ENCODE data around the gene RSPH10B.
"Not testable (repeated sequence)": the region's sequence is repeated elsewhere in the genome, so short reads cannot be mapped to it uniquely, and the experiment has no call there.

DNA sequence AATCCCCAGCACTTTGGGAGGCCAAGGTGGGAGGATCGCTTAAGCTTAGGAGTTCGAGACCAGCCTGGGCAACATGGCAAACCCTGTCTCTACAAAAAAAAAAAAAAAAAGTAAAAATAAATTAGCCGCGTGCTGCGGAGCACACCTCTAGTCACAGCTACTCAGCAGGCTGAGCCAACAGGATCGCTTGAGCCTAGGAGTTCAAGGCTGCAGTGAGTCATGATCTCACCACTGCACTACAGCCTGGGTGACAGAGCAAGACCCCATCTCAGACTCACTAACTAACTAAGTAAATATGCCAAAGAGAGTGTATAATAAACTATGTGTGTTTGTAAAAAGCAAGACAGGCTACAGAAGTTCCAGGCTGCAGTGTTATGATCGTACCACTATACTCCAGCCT, 6.7 kb downstream of the RSPH10B start:
- not testable (repeated sequence) for TF ChIP-seq EP300 (IDR thresholded peaks at IDR 0.05; ENCODE audit: borderline replicate concordance in 1 of 2, control insufficient read depth in 1 of 2, low read depth in 2 of 2, low read length in 2 of 2); CEBPB (IDR thresholded peaks at IDR 0.05; ENCODE audit: borderline replicate concordance in 1 of 2, low read depth in 2 of 2, low read length in 2 of 2); POLR2A (IDR thresholded peaks at IDR 0.05; ENCODE audit: low read depth, low read length); TAF1 (IDR thresholded peaks at IDR 0.05; ENCODE audit: borderline replicate concordance, low read depth, low read length); HCFC1 (IDR thresholded peaks at IDR 0.05; ENCODE audit: low read length); SUZ12 (IDR thresholded peaks at IDR 0.05; ENCODE audit: unreplicated experiment)
- TF ChIP-seq, protein P1, sequence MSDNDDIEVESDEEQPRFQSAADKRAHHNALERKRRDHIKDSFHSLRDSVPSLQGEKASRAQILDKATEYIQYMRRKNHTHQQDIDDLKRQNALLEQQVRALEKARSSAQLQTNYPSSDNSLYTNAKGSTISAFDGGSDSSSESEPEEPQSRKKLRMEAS (IDR thresholded peaks at IDR 0.05; ENCODE audit: low read depth, low read length) = not testable (repeated sequence)
- TF ChIP-seq, protein P2, sequence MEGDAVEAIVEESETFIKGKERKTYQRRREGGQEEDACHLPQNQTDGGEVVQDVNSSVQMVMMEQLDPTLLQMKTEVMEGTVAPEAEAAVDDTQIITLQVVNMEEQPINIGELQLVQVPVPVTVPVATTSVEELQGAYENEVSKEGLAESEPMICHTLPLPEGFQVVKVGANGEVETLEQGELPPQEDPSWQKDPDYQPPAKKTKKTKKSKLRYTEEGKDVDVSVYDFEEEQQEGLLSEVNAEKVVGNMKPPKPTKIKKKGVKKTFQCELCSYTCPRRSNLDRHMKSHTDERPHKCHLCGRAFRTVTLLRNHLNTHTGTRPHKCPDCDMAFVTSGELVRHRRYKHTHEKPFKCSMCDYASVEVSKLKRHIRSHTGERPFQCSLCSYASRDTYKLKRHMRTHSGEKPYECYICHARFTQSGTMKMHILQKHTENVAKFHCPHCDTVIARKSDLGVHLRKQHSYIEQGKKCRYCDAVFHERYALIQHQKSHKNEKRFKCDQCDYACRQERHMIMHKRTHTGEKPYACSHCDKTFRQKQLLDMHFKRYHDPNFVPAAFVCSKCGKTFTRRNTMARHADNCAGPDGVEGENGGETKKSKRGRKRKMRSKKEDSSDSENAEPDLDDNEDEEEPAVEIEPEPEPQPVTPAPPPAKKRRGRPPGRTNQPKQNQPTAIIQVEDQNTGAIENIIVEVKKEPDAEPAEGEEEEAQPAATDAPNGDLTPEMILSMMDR (IDR thresholded peaks at IDR 0.05 in 2 of 3, conservative IDR thresholded peaks at IDR 0.05 in 1 of 3; ENCODE audit: control insufficient read depth in 2 of 3, extremely low read depth in 1 of 3, insufficient read depth in 1 of 3, low read depth in 3 of 3, low read length in 3 of 3) = not testable (repeated sequence)
- TF ChIP-seq, protein P3, sequence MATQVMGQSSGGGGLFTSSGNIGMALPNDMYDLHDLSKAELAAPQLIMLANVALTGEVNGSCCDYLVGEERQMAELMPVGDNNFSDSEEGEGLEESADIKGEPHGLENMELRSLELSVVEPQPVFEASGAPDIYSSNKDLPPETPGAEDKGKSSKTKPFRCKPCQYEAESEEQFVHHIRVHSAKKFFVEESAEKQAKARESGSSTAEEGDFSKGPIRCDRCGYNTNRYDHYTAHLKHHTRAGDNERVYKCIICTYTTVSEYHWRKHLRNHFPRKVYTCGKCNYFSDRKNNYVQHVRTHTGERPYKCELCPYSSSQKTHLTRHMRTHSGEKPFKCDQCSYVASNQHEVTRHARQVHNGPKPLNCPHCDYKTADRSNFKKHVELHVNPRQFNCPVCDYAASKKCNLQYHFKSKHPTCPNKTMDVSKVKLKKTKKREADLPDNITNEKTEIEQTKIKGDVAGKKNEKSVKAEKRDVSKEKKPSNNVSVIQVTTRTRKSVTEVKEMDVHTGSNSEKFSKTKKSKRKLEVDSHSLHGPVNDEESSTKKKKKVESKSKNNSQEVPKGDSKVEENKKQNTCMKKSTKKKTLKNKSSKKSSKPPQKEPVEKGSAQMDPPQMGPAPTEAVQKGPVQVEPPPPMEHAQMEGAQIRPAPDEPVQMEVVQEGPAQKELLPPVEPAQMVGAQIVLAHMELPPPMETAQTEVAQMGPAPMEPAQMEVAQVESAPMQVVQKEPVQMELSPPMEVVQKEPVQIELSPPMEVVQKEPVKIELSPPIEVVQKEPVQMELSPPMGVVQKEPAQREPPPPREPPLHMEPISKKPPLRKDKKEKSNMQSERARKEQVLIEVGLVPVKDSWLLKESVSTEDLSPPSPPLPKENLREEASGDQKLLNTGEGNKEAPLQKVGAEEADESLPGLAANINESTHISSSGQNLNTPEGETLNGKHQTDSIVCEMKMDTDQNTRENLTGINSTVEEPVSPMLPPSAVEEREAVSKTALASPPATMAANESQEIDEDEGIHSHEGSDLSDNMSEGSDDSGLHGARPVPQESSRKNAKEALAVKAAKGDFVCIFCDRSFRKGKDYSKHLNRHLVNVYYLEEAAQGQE (IDR thresholded peaks at IDR 0.05; ENCODE audit: low read depth, low read length) = not testable (repeated sequence)
- TF ChIP-seq, protein P4, sequence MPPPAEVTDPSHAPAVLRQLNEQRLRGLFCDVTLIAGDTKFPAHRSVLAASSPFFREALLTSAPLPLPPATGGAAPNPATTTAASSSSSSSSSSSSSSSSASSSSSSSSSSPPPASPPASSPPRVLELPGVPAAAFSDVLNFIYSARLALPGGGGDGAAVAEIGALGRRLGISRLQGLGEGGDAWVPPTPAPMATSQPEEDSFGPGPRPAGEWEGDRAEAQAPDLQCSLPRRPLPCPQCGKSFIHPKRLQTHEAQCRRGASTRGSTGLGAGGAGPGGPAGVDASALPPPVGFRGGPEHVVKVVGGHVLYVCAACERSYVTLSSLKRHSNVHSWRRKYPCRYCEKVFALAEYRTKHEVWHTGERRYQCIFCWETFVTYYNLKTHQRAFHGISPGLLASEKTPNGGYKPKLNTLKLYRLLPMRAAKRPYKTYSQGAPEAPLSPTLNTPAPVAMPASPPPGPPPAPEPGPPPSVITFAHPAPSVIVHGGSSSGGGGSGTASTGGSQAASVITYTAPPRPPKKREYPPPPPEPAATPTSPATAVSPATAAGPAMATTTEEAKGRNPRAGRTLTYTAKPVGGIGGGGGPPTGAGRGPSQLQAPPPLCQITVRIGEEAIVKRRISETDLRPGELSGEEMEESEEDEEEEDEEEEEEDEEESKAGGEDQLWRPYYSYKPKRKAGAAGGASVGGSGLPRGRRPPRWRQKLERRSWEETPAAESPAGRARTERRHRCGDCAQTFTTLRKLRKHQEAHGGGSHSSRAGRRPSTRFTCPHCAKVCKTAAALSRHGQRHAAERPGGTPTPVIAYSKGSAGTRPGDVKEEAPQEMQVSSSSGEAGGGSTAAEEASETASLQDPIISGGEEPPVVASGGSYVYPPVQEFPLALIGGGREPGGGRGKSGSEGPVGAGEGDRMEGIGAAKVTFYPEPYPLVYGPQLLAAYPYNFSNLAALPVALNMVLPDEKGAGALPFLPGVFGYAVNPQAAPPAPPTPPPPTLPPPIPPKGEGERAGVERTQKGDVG (CRISPR knock-in tag; IDR thresholded peaks at IDR 0.05) = not testable (repeated sequence)

All from GM12878 (cell line).